Upper lobe of left lung (tissue), 4 donors: ENCODE results near the gene CCNH.

ENCODE experiments used
- POLR2A ChIP-seq, 4 donors: fragments of 450-650 bp; IDR thresholded peaks; one replicate each; pipeline ENCODE4 v1.5.1; 2016 to 2017; ENCODE audit warnings: antibody characterized with exemption in 4 of 4, mild to moderate bottlenecking in 2 of 4
- TF ChIP-seq, protein P1 (sequence below), 6 experiments: fragments of 450-650 bp in 4 of 6; fragments of 200-600 bp in 2 of 6; sonication (generic) in 2 of 6; IDR thresholded peaks; one replicate each; pipeline ENCODE4 v1.5.1; 2016 to 2019; ENCODE audit warnings: antibody characterized with exemption in 6 of 6

DNA sequence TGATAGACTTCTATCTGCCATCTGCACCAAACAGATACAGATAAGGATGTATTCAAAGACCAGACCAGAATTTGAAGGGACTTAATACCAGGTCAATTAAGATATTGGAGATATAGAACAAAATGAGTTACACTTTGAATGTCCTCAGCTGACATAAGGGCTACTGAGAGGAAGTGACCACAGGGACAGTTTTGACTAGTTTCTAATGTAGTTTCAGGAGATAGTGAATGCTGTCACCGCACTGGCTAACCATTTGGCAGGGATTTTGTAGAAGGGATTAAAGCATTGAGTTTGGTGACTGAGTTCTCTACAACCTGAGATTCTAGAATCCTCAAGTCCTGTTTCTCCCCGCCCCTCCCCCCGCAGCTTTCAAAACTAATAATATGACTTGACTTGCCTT lies 22.7 kb downstream of the CCNH start:
- TF ChIP-seq, protein P1, sequence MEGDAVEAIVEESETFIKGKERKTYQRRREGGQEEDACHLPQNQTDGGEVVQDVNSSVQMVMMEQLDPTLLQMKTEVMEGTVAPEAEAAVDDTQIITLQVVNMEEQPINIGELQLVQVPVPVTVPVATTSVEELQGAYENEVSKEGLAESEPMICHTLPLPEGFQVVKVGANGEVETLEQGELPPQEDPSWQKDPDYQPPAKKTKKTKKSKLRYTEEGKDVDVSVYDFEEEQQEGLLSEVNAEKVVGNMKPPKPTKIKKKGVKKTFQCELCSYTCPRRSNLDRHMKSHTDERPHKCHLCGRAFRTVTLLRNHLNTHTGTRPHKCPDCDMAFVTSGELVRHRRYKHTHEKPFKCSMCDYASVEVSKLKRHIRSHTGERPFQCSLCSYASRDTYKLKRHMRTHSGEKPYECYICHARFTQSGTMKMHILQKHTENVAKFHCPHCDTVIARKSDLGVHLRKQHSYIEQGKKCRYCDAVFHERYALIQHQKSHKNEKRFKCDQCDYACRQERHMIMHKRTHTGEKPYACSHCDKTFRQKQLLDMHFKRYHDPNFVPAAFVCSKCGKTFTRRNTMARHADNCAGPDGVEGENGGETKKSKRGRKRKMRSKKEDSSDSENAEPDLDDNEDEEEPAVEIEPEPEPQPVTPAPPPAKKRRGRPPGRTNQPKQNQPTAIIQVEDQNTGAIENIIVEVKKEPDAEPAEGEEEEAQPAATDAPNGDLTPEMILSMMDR (IDR thresholded peaks at IDR 0.05), result no peak
- no peak for TF ChIP-seq POLR2A (IDR thresholded peaks at IDR 0.05)
